CD4-positive, alpha-beta T cell (primary cell): ENCODE measurements around the gene HK1. TPM values are rescaled to one million over a fixed set of nuclear protein-coding genes. Genes with fewer than 3 reads are reported as not detected.

Experiments
- ATAC-seq: fragments of 200-7000 bp; cut with Tn5 transposase; one replicate; pipeline ENCODE4 v1.10.0; 2022; ENCODE audit warnings: mild to moderate bottlenecking; ENCODE audit not compliant: poor library complexity
- CTCF ChIA-PET: fragments of 350-600 bp; sonication (Branson Sonifier 250); formaldehyde crosslinking; loops from one replicate; lab custom pipeline; 2021; ENCODE audit warnings: antibody characterized with exemption, inconsistent platforms; lab: Charles Lee
- POLR2A ChIA-PET: fragments of 350-600 bp; sonication (Branson Sonifier 250); formaldehyde crosslinking; loops from one replicate; lab custom pipeline; 2021; ENCODE audit warnings: antibody characterized with exemption, inconsistent platforms; lab: Charles Lee
- DNase-seq, 14 experiments: peaks; one replicate each; pipeline ENCODE4 v3.0.0-alpha.2; 2013 to 2020; ENCODE audit warnings: mixed read lengths in 2 of 14
- H3K27ac ChIP-seq, 2 donors: one replicate each; pipeline versions ENCODE4 v1.5.1 to v1.7.0; 2013; ENCODE audit warnings: low read length in 2 of 2, low read depth in 1 of 2, mild to moderate bottlenecking in 1 of 2
- H3K27me3 ChIP-seq, 2 experiments: 1 replicate in 1 of 2; 2 replicates in 1 of 2; pipeline versions ENCODE4 v1.6.1 to v1.7.0; 2013; ENCODE audit warnings: low read length in 2 of 2, control low read depth in 1 of 2, mild to moderate bottlenecking in 1 of 2, moderate library complexity in 1 of 2; ENCODE audit not compliant: insufficient read depth in 2 of 2, control insufficient read depth in 1 of 2
- H3K36me3 ChIP-seq: one replicate; pipeline ENCODE4 v1.6.1; 2013; ENCODE audit warnings: low read length, control low read depth; ENCODE audit not compliant: insufficient read depth
- H3K4me1 ChIP-seq: one replicate; pipeline ENCODE4 v1.6.1; 2013; ENCODE audit warnings: low read length, control low read depth; ENCODE audit not compliant: insufficient read depth
- H3K4me3 ChIP-seq: one replicate; pipeline ENCODE4 v1.5.1; 2013; ENCODE audit warnings: mild to moderate bottlenecking, low read length, moderate library complexity
- H3K9me3 ChIP-seq, 2 experiments: 1 replicate in 1 of 2; 2 replicates in 1 of 2; pipeline versions ENCODE4 v1.6.1 to v1.7.0; 2013; ENCODE audit warnings: low read length in 2 of 2, mild to moderate bottlenecking in 2 of 2, control low read depth in 1 of 2, moderate library complexity in 1 of 2; ENCODE audit not compliant: control insufficient read depth in 1 of 2, insufficient read depth in 1 of 2
- H3K27ac Mint-ChIP-seq: one replicate; pipeline ENCODE4 v1.8.0; 2020; ENCODE audit warnings: mixed read lengths
- H3K27me3 Mint-ChIP-seq: one replicate; pipeline ENCODE4 v1.8.0; 2021; ENCODE audit warnings: mixed read lengths
- H3K36me3 Mint-ChIP-seq: one replicate; pipeline ENCODE4 v1.8.0; 2021; ENCODE audit warnings: low read depth, mixed read lengths
- H3K4me1 Mint-ChIP-seq: one replicate; pipeline ENCODE4 v1.8.0; 2021; ENCODE audit warnings: low read depth, mixed read lengths
- H3K4me3 Mint-ChIP-seq: one replicate; pipeline ENCODE4 v1.8.0; 2020; ENCODE audit warnings: mild to moderate bottlenecking, mixed read lengths
- H3K9me3 Mint-ChIP-seq: one replicate; pipeline ENCODE4 v1.8.0; 2020; ENCODE audit warnings: mixed read lengths
- CTCF ChIP-seq: fragments of 200-600 bp; IDR thresholded peaks from one replicate; pipeline ENCODE4 v1.8.0; 2022; ENCODE audit warnings: antibody characterized with exemption, mild to moderate bottlenecking
- intact Hi-C, 2 experiments: fragments of 100-400 bp; cut with DNase I in 1 of 2; cut with micrococcal nuclease in 1 of 2; formaldehyde crosslinking; loops; one replicate each; pipeline versions ENCODE4 v1.15.1 to v1.9.0; 2023 to 2025; cut with DNase I, micrococcal nuclease
- polyA plus RNA-seq, 2 donors: library from polyadenylated mRNA; unstranded; fragments of 120-200 nt; gene quantifications; one replicate each; pipeline ENCODE4 v1.2.1, GENCODE V29; 2013
- total RNA-seq, 174 experiments: library from RNA in 2 of 174; stranded (reverse) in 2 of 174; gene quantifications; one replicate each; pipeline ENCODE4 v1.2.3 and lab custom pipeline; 2021 to 2026

The HK1 gene
- 10 to 100 TPM; 45.6 to 48.1 TPM for total RNA-seq
- 82.5 TPM for polyA plus RNA-seq (2013, experiment 1 of 2)
- polyA plus RNA-seq (2013, experiment 2 of 2), result 78.8 TPM
- 81.9 to 581 (median 180) reads per million in 172 experiments for total RNA-seq (lab: John Stamatoyannopoulos, UW)

DNA sequence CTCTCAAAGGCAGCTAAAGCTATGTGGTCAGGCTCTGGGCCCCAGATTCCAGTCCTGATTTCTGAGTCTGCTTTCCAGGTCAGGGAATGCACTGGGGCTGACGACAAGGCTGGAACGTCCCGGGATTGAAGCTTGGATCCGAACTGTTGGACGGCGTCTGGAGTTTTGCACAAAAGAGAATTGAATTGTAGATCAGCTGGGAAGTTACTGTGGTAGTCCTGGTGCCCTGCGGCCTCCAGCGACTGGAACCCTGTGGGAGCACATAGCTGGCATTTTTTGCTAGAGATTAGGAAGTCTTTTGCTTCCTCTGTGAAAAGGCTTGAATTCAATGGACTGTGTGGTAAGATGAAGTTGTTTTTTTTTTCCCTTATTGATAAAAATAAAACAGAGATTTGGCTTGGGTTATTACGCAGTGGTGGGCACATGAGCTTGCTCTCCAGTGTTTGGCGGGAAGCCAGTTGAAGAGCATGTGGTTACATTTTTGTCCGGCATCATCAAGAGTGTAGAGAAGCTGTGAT is at the start of gene HK1:
Gene HK1, plus strand, starts transcription at position 51 of the 518 bp plus-strand sequence.
- Histone ChIP-seq H3K27me3 (peaks cover 0 to 2% of the 10 kb centered on the region in 2 experiments), H3K27ac (no peak within 1 kb of the TSS), H3K36me3 (no peaks in the 10 kb centered on the region), H3K4me3 (no peak within 1 kb of the TSS), H3K9me3 (no peaks in the 10 kb centered on the region), H3K4me1 (no peaks in the 10 kb centered on the region)
- CTCF ChIA-PET, result no interaction called here
- TF ChIP-seq CTCF, result no peak
- Mint-ChIP-seq H3K27me3 (no peaks in the 10 kb centered on the region), H3K27ac (no peak within 1 kb of the TSS), H3K4me3 (no peak within 1 kb of the TSS), H3K36me3 (no peaks in the 10 kb centered on the region), H3K4me1 (no peaks in the 10 kb centered on the region), H3K9me3 (no peaks in the 10 kb centered on the region)
- no peak for ATAC-seq
- POLR2A ChIA-PET, result no interaction called here
- no peak for DNase-seq
- intact Hi-C loops, result no loop called here

DNA sequence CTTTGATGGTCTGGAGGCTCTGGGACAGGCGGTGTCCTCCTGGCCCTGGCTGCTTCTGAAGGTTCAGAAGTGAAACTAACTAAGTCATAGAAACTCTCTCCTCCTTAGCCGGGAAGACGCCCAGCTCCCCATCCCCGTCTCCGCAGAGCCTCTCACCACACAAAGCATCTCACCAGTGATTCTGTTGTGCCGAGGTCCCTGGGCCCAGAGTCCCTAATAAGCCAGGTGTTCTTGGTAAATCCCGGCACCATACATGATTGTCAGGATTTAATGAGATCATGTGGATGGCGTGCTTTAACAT is 48.7 kb upstream of the HK1 start:
- H3K4me3 Mint-ChIP-seq, result peak overlapping the region; percentile 73
- H3K4me1 Mint-ChIP-seq, result peaks cover 70% of the 10 kb centered on the region
- no peak for TF ChIP-seq CTCF
- Histone ChIP-seq H3K27me3 (no peaks in the 10 kb centered on the region), H3K36me3 (no peaks in the 10 kb centered on the region), H3K4me1 (peaks cover 93% of the 10 kb centered on the region), H3K27ac (peak overlapping the region in 1 of 2 donors; percentile 10), H3K4me3 (peak overlapping the region; percentile 25), H3K9me3 (no peaks in the 10 kb centered on the region)
- H3K27me3 Mint-ChIP-seq, result no peaks in the 10 kb centered on the region
- H3K27ac Mint-ChIP-seq, result peak overlapping the region; percentile 83
- POLR2A ChIA-PET, result interaction anchor here (0.9 to 1.5 kb wide), 5 partner anchors 14 to 163 kb away, joined by 3 to 4 read pairs (median 4); no protein-coding TSS in a partner anchor
- no peaks in the 10 kb centered on the region for H3K9me3 Mint-ChIP-seq
- intact Hi-C loops, result loop anchor here in 1 of 2 experiments (10.0 kb wide), 1 partner anchor 225 kb away; no protein-coding TSS in a partner anchor
- CTCF ChIA-PET, result interaction anchor here (0.8 to 1.2 kb wide), 2 partner anchors 163 to 179 kb away, joined by 3 to 4 read pairs; no protein-coding TSS in a partner anchor
- no peaks in the 10 kb centered on the region for H3K36me3 Mint-ChIP-seq
- DNase-seq (no peak), ATAC-seq (no peak)

DNA sequence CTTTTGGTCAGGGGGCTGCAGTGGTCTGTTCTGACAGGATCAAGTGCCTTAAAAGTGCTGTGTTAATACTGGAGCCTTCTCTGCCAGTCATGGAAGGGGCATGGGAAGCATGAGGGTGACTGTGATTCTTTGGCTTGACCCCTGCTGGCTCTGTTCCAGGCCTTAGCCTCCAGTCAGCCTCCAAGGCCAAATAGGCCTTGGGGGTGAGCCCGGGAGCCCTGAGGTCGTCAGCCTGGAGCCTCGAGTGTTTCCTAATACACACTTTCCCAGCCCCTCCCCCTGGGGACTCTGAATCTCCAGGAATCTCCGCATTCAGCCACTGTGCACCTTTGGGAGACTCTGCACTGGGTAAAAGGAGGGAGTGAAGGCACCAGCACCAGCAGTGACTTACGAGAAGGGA is 48.2 kb upstream of the HK1 start:
- H3K27ac ChIP-seq, result no peak overlapping the region
- H3K4me3 Mint-ChIP-seq, result peak overlapping the region; percentile 73
- peaks cover 93% of the 10 kb centered on the region for H3K4me1 ChIP-seq
- ATAC-seq (no peak), DNase-seq (no peak)
- peak overlapping the region; percentile 83 for H3K27ac Mint-ChIP-seq
- no peaks in the 10 kb centered on the region for H3K27me3 Mint-ChIP-seq
- H3K36me3 Mint-ChIP-seq, result no peaks in the 10 kb centered on the region
- H3K4me3 ChIP-seq, result no peak overlapping the region
- no peaks in the 10 kb centered on the region for H3K9me3 Mint-ChIP-seq
- ChIA-PET CTCF (no interaction called here), POLR2A (no interaction called here)
- H3K9me3 ChIP-seq, result no peaks in the 10 kb centered on the region
- H3K4me1 Mint-ChIP-seq, result peaks cover 66% of the 10 kb centered on the region
- no peak for TF ChIP-seq CTCF
- intact Hi-C loops, result loop anchor here in 1 of 2 experiments (10.0 kb wide), 1 partner anchor 135 kb away; no protein-coding TSS in a partner anchor
- no peaks in the 10 kb centered on the region for H3K27me3 ChIP-seq
- H3K36me3 ChIP-seq, result no peaks in the 10 kb centered on the region
